ENCODE results near the gene ITM2C. TPM values are rescaled to one million over a fixed set of nuclear protein-coding genes. Genes with fewer than 3 reads are reported as not detected.

The ITM2C gene
- total and polyA plus RNA-seq, 2 of the 8 experiments (the other 6 are each of a cell fraction or from before 2014, with no cell fraction given), result 362 to 742 TPM

GRCh38 chr2:230830428-230830827 lies 34.3 kb upstream of the ITM2C start:
- CTCF ChIA-PET (ENCODE audit: partially characterized antibody), result interaction anchor here (1.0 to 9.9 kb wide), 7 partner anchors 8 to 94 kb away, joined by 3 to 56 read pairs (median 5); partner anchors contain the start of gene GPR55

More at GRCh38 chr2:230830428-230830827, 34.3 kb upstream of the ITM2C start:
- Histone ChIP-seq H3K36me3 (ENCODE audit: control insufficient read depth in 2 of 4, insufficient read depth in 4 of 4, low read length in 3 of 4) (no peaks in the 10 kb centered on the region), H2BK120ac (replicated peaks; ENCODE audit: low read depth, low read length) (no peak overlapping the region), H4K8ac (ENCODE audit: extremely low read depth, insufficient read depth, low read length) (no peak overlapping the region), H3K79me2 (ENCODE audit: control insufficient read depth in 1 of 2, insufficient read depth in 2 of 2, low read length in 2 of 2) (no peaks in the 10 kb centered on the region), H3K4ac (replicated peaks; ENCODE audit: insufficient read length, low read depth, low read length) (no peak overlapping the region), H3K27me3 (replicated peaks in 1 of 4; ENCODE audit: control insufficient read depth in 3 of 4, extremely low read depth in 1 of 4, insufficient read depth in 3 of 4, low read length in 3 of 4) (no peaks in the 10 kb centered on the region; a peak in 2 of 7 replicates), H3K9ac (replicated peaks in 1 of 4; ENCODE audit: extremely low read depth in 1 of 4, low read depth in 3 of 4, low read length in 3 of 4) (no peak overlapping the region), H3K56ac (replicated peaks; ENCODE audit: insufficient read length, low read depth, low read length) (no peak overlapping the region), H3K14ac (ENCODE audit: insufficient read length) (no peak overlapping the region), H3K23ac (ENCODE audit: insufficient read length) (no peak overlapping the region), H3K79me1 (ENCODE audit: low read depth, low read length) (no peaks in the 10 kb centered on the region), H4K5ac (ENCODE audit: insufficient read length, low read depth, low read length) (no peak overlapping the region), H3K9me3 (ENCODE audit: insufficient read depth in 2 of 2, low read depth in 1 of 2, low read length in 1 of 2) (no peaks in the 10 kb centered on the region), H2AFZ (ENCODE audit: low read length) (no peak overlapping the region), H4K20me1 (replicated peaks in 1 of 2; ENCODE audit: control insufficient read depth in 1 of 2, insufficient read depth in 2 of 2, low read length in 2 of 2) (no peaks in the 10 kb centered on the region), H2AK5ac (ENCODE audit: low read depth, low read length) (no peak overlapping the region), H2BK5ac (ENCODE audit: low read depth, low read length) (no peak overlapping the region), H2BK12ac (ENCODE audit: low read depth, low read length) (no peak overlapping the region), H3K27ac (ENCODE audit: low read depth, low read length) (no peak overlapping the region), H3K23me2 (ENCODE audit: low read depth, low read length) (no peaks in the 10 kb centered on the region), H2BK15ac (ENCODE audit: low read length) (no peak overlapping the region), H3K4me3 (ENCODE audit: extremely low read depth in 1 of 4, insufficient read depth in 2 of 4, low read depth in 3 of 4, low read length in 4 of 4) (no peak overlapping the region), H3K18ac (ENCODE audit: extremely low read depth, low read length) (no peak overlapping the region), H4K91ac (replicated peaks; ENCODE audit: insufficient read length, low read length) (no peak overlapping the region), H3K4me1 (replicated peaks in 1 of 4; ENCODE audit: control insufficient read depth in 3 of 4, insufficient read depth in 4 of 4, low read length in 3 of 4) (peaks cover 0 to 2% (median 0%) of the 10 kb centered on the region in 4 experiments; a peak in 1 of 7 replicates), H3K4me2 (ENCODE audit: insufficient read depth in 1 of 2, low read depth in 2 of 2, low read length in 2 of 2) (no peak overlapping the region), H2BK20ac (ENCODE audit: low read length) (no peak overlapping the region)
- TF ChIP-seq SUZ12 (IDR thresholded peaks at IDR 0.05; ENCODE audit: low read length), result no peak
- no peak for TF ChIP-seq SIRT6 (IDR thresholded peaks at IDR 0.05; ENCODE audit: low read length)
- no peak for TF ChIP-seq CEBPB (IDR thresholded peaks at IDR 0.05; ENCODE audit: low read depth, low read length)
- TF ChIP-seq TBP (IDR thresholded peaks at IDR 0.05; ENCODE audit: low read depth, low read length), result no peak
- no peak for TF ChIP-seq RBBP5 (IDR thresholded peaks at IDR 0.05; ENCODE audit: borderline replicate concordance, low read depth, low read length)
- TF ChIP-seq EZH2 (IDR thresholded peaks at IDR 0.05; ENCODE audit: low read depth, low read length, severe bottlenecking), result no peak
- TF ChIP-seq SIX5 (IDR thresholded peaks at IDR 0.05; ENCODE audit: low read depth, low read length), result no peak
- no peak for TF ChIP-seq KDM1A (IDR thresholded peaks at IDR 0.05; ENCODE audit: borderline replicate concordance, low read length)
- no peak for TF ChIP-seq SP1 (IDR thresholded peaks at IDR 0.05; ENCODE audit: low read depth, low read length)
- no peak for TF ChIP-seq JUN (IDR thresholded peaks at IDR 0.05; ENCODE audit: low read depth, low read length)
- no peak for TF ChIP-seq FOSL1 (IDR thresholded peaks at IDR 0.05; ENCODE audit: insufficient read depth, low read depth, low read length)
- no peak for TF ChIP-seq MAX (IDR thresholded peaks at IDR 0.05)
- TF ChIP-seq GABPA (IDR thresholded peaks at IDR 0.05; ENCODE audit: borderline replicate concordance, insufficient read depth, low read length), result no peak
- TF ChIP-seq TEAD4 (IDR thresholded peaks at IDR 0.05; ENCODE audit: low read depth, low read length), result no peak
- TF ChIP-seq POLR2A (IDR thresholded peaks at IDR 0.05; ENCODE audit: control extremely low read depth in 1 of 2, low read depth in 2 of 2, low read length in 2 of 2), result no peak
- DNase-seq (ENCODE audit: low read depth in 1 of 2, low spot score in 2 of 2) (no peak), FAIRE-seq (no peak)
- 82% methylated on average over 7 of the region's 7 CpGs; no CpG with 5 or more reads in 1 of the 2 experiments for WGBS, 2 experiments (ENCODE audit: extremely low coverage in 1 of 2, insufficient coverage in 1 of 2, insufficient read length in 1 of 2, insufficient replicate concordance in 2 of 2, low coverage in 1 of 2, low lambda C conversion rate in 2 of 2, missing lambda C conversion rate in 1 of 2)
- POLR2A ChIA-PET (ENCODE audit: partially characterized antibody), result interaction anchor here (1.5 kb wide), 1 partner anchor 36 kb away, joined by 5 read pairs; no protein-coding TSS in a partner anchor
